CD4-positive, alpha-beta T cell (primary cell): ENCODE data around the gene GADD45G. TPM values are rescaled to one million over a fixed set of nuclear protein-coding genes. Genes with fewer than 3 reads are reported as not detected.

Source experiments
- ATAC-seq: fragments of 200-7000 bp; cut with Tn5 transposase; one replicate; pipeline ENCODE4 v1.10.0; 2022; ENCODE audit warnings: mild to moderate bottlenecking; ENCODE audit not compliant: poor library complexity
- CTCF ChIA-PET: fragments of 350-600 bp; sonication (Branson Sonifier 250); formaldehyde crosslinking; loops from one replicate; lab custom pipeline; 2021; ENCODE audit warnings: antibody characterized with exemption, inconsistent platforms; lab: Charles Lee
- POLR2A ChIA-PET: fragments of 350-600 bp; sonication (Branson Sonifier 250); formaldehyde crosslinking; loops from one replicate; lab custom pipeline; 2021; ENCODE audit warnings: antibody characterized with exemption, inconsistent platforms; lab: Charles Lee
- DNase-seq, 14 experiments: peaks; one replicate each; pipeline ENCODE4 v3.0.0-alpha.2; 2013 to 2020; ENCODE audit warnings: mixed read lengths in 2 of 14
- H3K27ac ChIP-seq, 2 donors: one replicate each; pipeline versions ENCODE4 v1.5.1 to v1.7.0; 2013; ENCODE audit warnings: low read length in 2 of 2, low read depth in 1 of 2, mild to moderate bottlenecking in 1 of 2
- H3K27me3 ChIP-seq, 2 experiments: 1 replicate in 1 of 2; 2 replicates in 1 of 2; pipeline versions ENCODE4 v1.6.1 to v1.7.0; 2013; ENCODE audit warnings: low read length in 2 of 2, control low read depth in 1 of 2, mild to moderate bottlenecking in 1 of 2, moderate library complexity in 1 of 2; ENCODE audit not compliant: insufficient read depth in 2 of 2, control insufficient read depth in 1 of 2
- H3K36me3 ChIP-seq: one replicate; pipeline ENCODE4 v1.6.1; 2013; ENCODE audit warnings: low read length, control low read depth; ENCODE audit not compliant: insufficient read depth
- H3K4me1 ChIP-seq: one replicate; pipeline ENCODE4 v1.6.1; 2013; ENCODE audit warnings: low read length, control low read depth; ENCODE audit not compliant: insufficient read depth
- H3K4me3 ChIP-seq: one replicate; pipeline ENCODE4 v1.5.1; 2013; ENCODE audit warnings: mild to moderate bottlenecking, low read length, moderate library complexity
- H3K9me3 ChIP-seq, 2 experiments: 1 replicate in 1 of 2; 2 replicates in 1 of 2; pipeline versions ENCODE4 v1.6.1 to v1.7.0; 2013; ENCODE audit warnings: low read length in 2 of 2, mild to moderate bottlenecking in 2 of 2, control low read depth in 1 of 2, moderate library complexity in 1 of 2; ENCODE audit not compliant: control insufficient read depth in 1 of 2, insufficient read depth in 1 of 2
- H3K27ac Mint-ChIP-seq: one replicate; pipeline ENCODE4 v1.8.0; 2020; ENCODE audit warnings: mixed read lengths
- H3K27me3 Mint-ChIP-seq: one replicate; pipeline ENCODE4 v1.8.0; 2021; ENCODE audit warnings: mixed read lengths
- H3K36me3 Mint-ChIP-seq: one replicate; pipeline ENCODE4 v1.8.0; 2021; ENCODE audit warnings: low read depth, mixed read lengths
- H3K4me1 Mint-ChIP-seq: one replicate; pipeline ENCODE4 v1.8.0; 2021; ENCODE audit warnings: low read depth, mixed read lengths
- H3K4me3 Mint-ChIP-seq: one replicate; pipeline ENCODE4 v1.8.0; 2020; ENCODE audit warnings: mild to moderate bottlenecking, mixed read lengths
- H3K9me3 Mint-ChIP-seq: one replicate; pipeline ENCODE4 v1.8.0; 2020; ENCODE audit warnings: mixed read lengths
- CTCF ChIP-seq: fragments of 200-600 bp; IDR thresholded peaks from one replicate; pipeline ENCODE4 v1.8.0; 2022; ENCODE audit warnings: antibody characterized with exemption, mild to moderate bottlenecking
- intact Hi-C, 2 experiments: fragments of 100-400 bp; cut with DNase I in 1 of 2; cut with micrococcal nuclease in 1 of 2; formaldehyde crosslinking; loops; one replicate each; pipeline versions ENCODE4 v1.15.1 to v1.9.0; 2023 to 2025; cut with DNase I, micrococcal nuclease
- total RNA-seq, 174 experiments: library from RNA in 2 of 174; stranded (reverse) in 2 of 174; gene quantifications; one replicate each; pipeline ENCODE4 v1.2.3 and lab custom pipeline; 2021 to 2026

Gene GADD45G
- total RNA-seq, 2 experiments from 2014 or later, result 15.6 to 16.1 TPM

GRCh38 chr9:89606624-89607311 lies 2.0 kb downstream of the GADD45G start:
- CTCF ChIA-PET, result no interaction called here
- no peaks in the 10 kb centered on the region for H3K36me3 ChIP-seq
- H3K27ac Mint-ChIP-seq, result peak overlapping the region; percentile 91
- peaks cover 40% of the 10 kb centered on the region for H3K4me1 ChIP-seq
- peaks cover 29% of the 10 kb centered on the region for H3K4me1 Mint-ChIP-seq
- H3K9me3 Mint-ChIP-seq, result no peaks in the 10 kb centered on the region
- ATAC-seq (no peak), DNase-seq (peak in 4 of 14 experiments; percentile 27 to 54 (median 39))
- POLR2A ChIA-PET, result interaction anchor here (1.2 kb wide), 1 partner anchor 137 kb away, joined by 3 read pairs; no protein-coding TSS in a partner anchor
- H3K27me3 ChIP-seq, result no peaks in the 10 kb centered on the region
- no peaks in the 10 kb centered on the region for H3K9me3 ChIP-seq
- no peaks in the 10 kb centered on the region for H3K27me3 Mint-ChIP-seq
- H3K4me3 Mint-ChIP-seq, result peak overlapping the region; percentile 80
- TF ChIP-seq CTCF, result no peak
- H3K27ac ChIP-seq, result no peak overlapping the region
- intact Hi-C loops, result loop anchor here in 1 of 2 experiments (5.0 kb wide), 2 partner anchors 136 to 1816 kb away; partner anchors contain the start of gene NFIL3
- no peaks in the 10 kb centered on the region for H3K36me3 Mint-ChIP-seq
- peak overlapping the region; percentile 71 for H3K4me3 ChIP-seq

GRCh38 chr9:89608641-89609335 lies 4.0 kb downstream of the GADD45G start:
- Mint-ChIP-seq H3K27me3 (no peaks in the 10 kb centered on the region), H3K36me3 (no peaks in the 10 kb centered on the region), H3K4me1 (peaks cover 20% of the 10 kb centered on the region), H3K9me3 (no peaks in the 10 kb centered on the region), H3K4me3 (peak overlapping the region; percentile 42), H3K27ac (no peak overlapping the region)
- intact Hi-C loops, result loop anchor here in 1 of 2 experiments (5.0 kb wide), 2 partner anchors 134 to 1814 kb away; partner anchors contain the start of gene NFIL3
- ATAC-seq (no peak), DNase-seq (no peak)
- POLR2A ChIA-PET, result no interaction called here
- H3K27ac ChIP-seq, result no peak overlapping the region
- no peak for TF ChIP-seq CTCF
- H3K9me3 ChIP-seq, result no peaks in the 10 kb centered on the region
- H3K4me3 ChIP-seq, result no peak overlapping the region
- H3K36me3 ChIP-seq, result no peaks in the 10 kb centered on the region
- CTCF ChIA-PET, result interaction anchor here (0.7 to 1.5 kb wide), 3 partner anchors 11 to 72 kb away, joined by 3 to 4 read pairs (median 4); no protein-coding TSS in a partner anchor
- H3K4me1 ChIP-seq, result peaks cover 30% of the 10 kb centered on the region
- H3K27me3 ChIP-seq, result no peaks in the 10 kb centered on the region

GRCh38 chr9:89609426-89610006 lies 4.7 kb downstream of the GADD45G start:
- Histone ChIP-seq H3K9me3 (no peaks in the 10 kb centered on the region), H3K4me1 (peaks cover 24% of the 10 kb centered on the region), H3K4me3 (no peak overlapping the region), H3K36me3 (no peaks in the 10 kb centered on the region), H3K27me3 (no peaks in the 10 kb centered on the region), H3K27ac (no peak overlapping the region)
- H3K27me3 Mint-ChIP-seq, result no peaks in the 10 kb centered on the region
- ChIA-PET CTCF (interaction anchor here (1.5 kb wide), 1 partner anchor 11 kb away, joined by 4 read pairs; no protein-coding TSS in a partner anchor), POLR2A (no interaction called here)
- DNase-seq, result no peak
- no peak overlapping the region for H3K27ac Mint-ChIP-seq
- H3K4me1 Mint-ChIP-seq, result peaks cover 17% of the 10 kb centered on the region
- no peak for ATAC-seq
- intact Hi-C loops, result loop anchor here in 1 of 2 experiments (5.0 kb wide), 2 partner anchors 133 to 1813 kb away; partner anchors contain the start of gene NFIL3
- no peak overlapping the region for H3K4me3 Mint-ChIP-seq
- TF ChIP-seq CTCF, result no peak
- no peaks in the 10 kb centered on the region for H3K36me3 Mint-ChIP-seq
- no peaks in the 10 kb centered on the region for H3K9me3 Mint-ChIP-seq
